Measurements from ENCODE around the gene CHDH. TPM values are rescaled to one million over a fixed set of nuclear protein-coding genes. Genes with fewer than 3 reads are reported as not detected.
A peak's percentile ranks its signal among the peaks of the same experiment; 100 is the strongest.

The CHDH gene
- total RNA-seq, 3 donors from 2014 or later = 16.5 to 24.1 (median 22.1) TPM

DNA sequence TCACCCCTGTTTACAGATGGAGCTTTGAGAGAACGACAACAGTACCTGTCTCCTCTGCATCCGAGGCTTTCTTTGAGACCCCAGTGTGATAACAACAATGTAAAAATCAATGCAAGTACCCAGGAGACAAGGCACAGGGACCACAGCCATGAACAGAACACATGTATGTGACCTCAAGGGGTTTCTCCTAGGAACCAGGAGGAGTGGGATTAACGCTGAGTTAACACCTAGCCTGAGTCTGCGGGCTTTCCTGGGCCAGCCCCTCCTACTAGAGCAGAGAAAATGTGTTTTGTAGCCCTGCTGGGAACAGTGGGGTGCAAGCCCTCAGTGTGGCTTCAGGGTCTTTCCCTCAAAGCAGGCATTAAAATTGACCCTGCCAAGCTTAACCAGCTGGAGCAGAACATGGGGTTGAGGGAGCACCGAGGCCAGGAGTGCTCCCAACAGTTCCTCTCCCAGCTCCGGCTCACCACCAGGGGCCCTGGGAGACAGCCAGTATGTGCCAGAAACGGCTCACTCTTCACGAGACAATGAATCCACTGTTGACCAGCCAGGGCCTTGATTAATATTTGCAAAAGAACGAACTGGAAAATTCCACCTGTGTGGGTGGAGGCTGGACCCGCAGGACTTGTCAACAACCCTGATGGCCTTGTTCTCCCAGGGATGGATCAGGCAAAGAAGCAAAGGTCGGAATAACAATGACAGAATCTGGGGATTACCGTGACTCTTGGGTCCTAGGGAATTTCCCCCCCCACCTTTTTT is 3.6 kb downstream of the CHDH start:
- DNase-seq (peak; percentile 79 to 81 (median 80)), ATAC-seq (peak; percentile 65)
- TF ChIP-seq, protein P1, sequence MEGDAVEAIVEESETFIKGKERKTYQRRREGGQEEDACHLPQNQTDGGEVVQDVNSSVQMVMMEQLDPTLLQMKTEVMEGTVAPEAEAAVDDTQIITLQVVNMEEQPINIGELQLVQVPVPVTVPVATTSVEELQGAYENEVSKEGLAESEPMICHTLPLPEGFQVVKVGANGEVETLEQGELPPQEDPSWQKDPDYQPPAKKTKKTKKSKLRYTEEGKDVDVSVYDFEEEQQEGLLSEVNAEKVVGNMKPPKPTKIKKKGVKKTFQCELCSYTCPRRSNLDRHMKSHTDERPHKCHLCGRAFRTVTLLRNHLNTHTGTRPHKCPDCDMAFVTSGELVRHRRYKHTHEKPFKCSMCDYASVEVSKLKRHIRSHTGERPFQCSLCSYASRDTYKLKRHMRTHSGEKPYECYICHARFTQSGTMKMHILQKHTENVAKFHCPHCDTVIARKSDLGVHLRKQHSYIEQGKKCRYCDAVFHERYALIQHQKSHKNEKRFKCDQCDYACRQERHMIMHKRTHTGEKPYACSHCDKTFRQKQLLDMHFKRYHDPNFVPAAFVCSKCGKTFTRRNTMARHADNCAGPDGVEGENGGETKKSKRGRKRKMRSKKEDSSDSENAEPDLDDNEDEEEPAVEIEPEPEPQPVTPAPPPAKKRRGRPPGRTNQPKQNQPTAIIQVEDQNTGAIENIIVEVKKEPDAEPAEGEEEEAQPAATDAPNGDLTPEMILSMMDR (IDR thresholded peaks at IDR 0.05) = no peak
- H3K36me3 ChIP-seq (ENCODE audit: low read depth) = no peaks in the 10 kb centered on the region
- no peak overlapping the region for H3K4me3 ChIP-seq
- intact Hi-C loops (cut with DNase I, micrococcal nuclease) = no loop called here
- H3K4me1 ChIP-seq (ENCODE audit: low read depth) = peaks cover 30% of the 10 kb centered on the region
- no peaks in the 10 kb centered on the region for H3K9me3 ChIP-seq

DNA sequence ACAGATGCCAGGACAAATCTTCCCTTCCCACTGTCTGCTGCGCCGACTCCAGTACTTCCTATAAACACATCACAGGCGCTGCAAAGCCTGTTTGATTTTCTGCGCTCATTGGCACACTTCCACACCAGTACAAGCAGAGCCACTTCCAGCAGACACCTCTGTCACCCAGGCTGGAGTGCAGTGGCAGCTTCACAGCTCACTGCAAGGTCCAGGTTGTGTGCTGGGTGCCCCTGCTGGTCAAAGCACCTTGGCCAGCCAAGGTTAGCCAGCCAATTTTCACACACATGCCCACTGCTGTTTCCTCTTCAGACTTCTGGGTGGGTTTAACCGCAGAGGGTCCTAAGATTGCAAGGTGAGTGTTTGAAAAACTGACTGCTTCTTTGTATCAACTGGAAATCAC is 4.9 kb downstream of the CHDH start:
- TF ChIP-seq, protein P1 (IDR thresholded peaks at IDR 0.05) = no peak
- H3K4me3 ChIP-seq = no peak overlapping the region
- no peaks in the 10 kb centered on the region for H3K36me3 ChIP-seq (ENCODE audit: low read depth)
- no peaks in the 10 kb centered on the region for H3K9me3 ChIP-seq
- ATAC-seq (peak; percentile 23), DNase-seq (peak in 2 of 3 donors; percentile 64 to 68)
- peaks cover 26% of the 10 kb centered on the region for H3K4me1 ChIP-seq (ENCODE audit: low read depth)
- intact Hi-C loops (cut with DNase I, micrococcal nuclease) = no loop called here

DNA sequence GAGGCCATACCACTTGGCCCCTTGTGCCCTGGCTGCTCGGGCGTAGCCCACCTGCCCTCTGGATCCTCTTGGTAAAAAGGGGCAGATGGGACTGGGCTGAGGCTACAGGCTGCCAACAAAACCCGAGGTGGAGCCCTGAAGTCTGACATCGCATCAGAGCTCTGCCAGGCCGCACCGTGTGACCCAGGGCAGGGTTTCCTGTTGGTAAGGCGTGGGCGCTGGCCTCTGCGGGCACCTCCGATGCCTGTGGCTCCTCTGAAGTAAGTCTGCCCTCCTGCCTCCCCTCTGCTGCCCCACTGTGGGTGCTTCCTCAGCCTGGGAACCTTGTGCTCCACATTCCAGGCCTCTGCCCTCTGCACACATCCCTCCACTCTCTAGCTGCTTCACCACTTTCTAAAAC is 8.9 kb downstream of the CHDH start:
- H3K4me1 ChIP-seq (ENCODE audit: low read depth) = peaks cover 4% of the 10 kb centered on the region
- no peak for ATAC-seq
- H3K4me3 ChIP-seq = no peak overlapping the region
- H3K36me3 ChIP-seq (ENCODE audit: low read depth) = no peaks in the 10 kb centered on the region
- intact Hi-C loops (cut with DNase I, micrococcal nuclease) = no loop called here
- no peaks in the 10 kb centered on the region for H3K9me3 ChIP-seq
- TF ChIP-seq, protein P1 (IDR thresholded peaks at IDR 0.05) = no peak
- no peak for DNase-seq

DNA sequence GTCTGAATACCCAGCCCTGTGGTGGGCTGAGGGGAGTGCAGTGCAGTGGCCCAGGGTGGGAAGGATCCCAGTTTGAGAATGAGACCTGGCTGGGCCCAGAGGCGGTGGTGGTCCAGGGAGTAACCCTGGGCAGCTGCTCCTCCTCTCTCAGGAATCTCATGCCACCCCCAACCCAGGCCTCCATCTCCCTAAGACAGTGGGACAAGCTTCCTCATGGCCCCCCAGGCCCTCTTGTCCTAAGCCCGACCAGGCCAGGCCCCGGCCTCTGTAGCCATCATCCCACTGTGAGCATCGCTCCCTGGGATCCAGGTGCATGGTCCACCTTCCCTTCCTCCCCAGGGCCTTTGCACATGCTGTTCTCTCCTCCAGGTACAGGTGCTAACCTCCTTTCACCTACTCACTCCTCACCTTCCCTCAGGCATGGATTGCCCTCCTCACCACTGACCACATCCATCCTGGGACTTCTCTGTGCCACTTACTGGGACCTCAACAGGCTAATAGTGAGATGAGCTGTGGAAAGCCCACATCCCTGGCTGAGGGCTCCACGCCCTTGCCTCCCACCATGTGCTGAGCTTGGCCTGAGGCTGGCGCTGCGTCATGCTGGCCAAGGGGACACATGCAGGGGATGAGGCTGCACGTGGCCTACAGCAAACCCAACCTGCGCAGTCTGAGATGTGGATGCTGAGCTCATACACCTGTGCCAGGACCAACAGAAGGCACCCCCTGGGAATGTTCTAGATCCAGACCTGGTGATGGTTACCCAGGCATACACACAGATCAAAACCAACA is 9.9 kb downstream of the CHDH start:
- TF ChIP-seq, protein P1 (IDR thresholded peaks at IDR 0.05) = no peak
- DNase-seq (no peak), ATAC-seq (no peak)
- intact Hi-C loops (cut with DNase I, micrococcal nuclease) = no loop called here
- H3K36me3 ChIP-seq (ENCODE audit: low read depth) = no peaks in the 10 kb centered on the region
- no peak overlapping the region for H3K4me3 ChIP-seq
- H3K4me1 ChIP-seq (ENCODE audit: low read depth) = no peaks in the 10 kb centered on the region
- H3K9me3 ChIP-seq = no peaks in the 10 kb centered on the region

DNA sequence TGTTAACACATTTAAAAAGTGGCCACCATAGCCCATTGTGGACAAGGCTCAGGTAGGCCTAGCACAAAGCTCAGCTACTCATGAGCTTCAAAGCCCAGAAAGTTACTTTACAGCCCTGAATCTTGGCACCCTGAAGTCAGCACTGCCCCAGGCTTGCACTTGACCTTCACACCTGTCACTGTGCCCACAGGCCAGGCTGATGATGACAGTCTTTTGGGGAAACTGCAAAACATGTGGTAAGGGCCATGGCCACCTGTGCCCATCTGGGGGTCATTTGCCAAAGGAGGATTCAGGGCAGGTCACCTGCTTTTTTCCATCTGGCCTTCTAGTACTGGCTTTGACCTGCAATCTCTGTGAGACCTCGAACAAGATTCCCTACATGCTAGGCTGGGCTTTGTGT is 11.0 kb downstream of the CHDH start:
- no peaks in the 10 kb centered on the region for H3K4me1 ChIP-seq (ENCODE audit: low read depth)
- no peak overlapping the region for H3K4me3 ChIP-seq
- DNase-seq (no peak), ATAC-seq (no peak)
- H3K36me3 ChIP-seq (ENCODE audit: low read depth) = no peaks in the 10 kb centered on the region
- no peaks in the 10 kb centered on the region for H3K9me3 ChIP-seq
- intact Hi-C loops (cut with DNase I, micrococcal nuclease) = no loop called here
- TF ChIP-seq, protein P1 (IDR thresholded peaks at IDR 0.05) = no peak

All from mucosa of descending colon (tissue), 3 donors.